GM21825 (cell line): ENCODE measurements around the gene C8B.

ENCODE experiments used
- ATAC-seq: cut with Tn5 transposase; IDR thresholded peaks from one replicate; pipeline ENCODE4 v1.9.1; 2021; ENCODE audit warnings: mild to moderate bottlenecking, moderate library complexity; ENCODE audit not compliant: unreplicated experiment

The C8B gene

DNA sequence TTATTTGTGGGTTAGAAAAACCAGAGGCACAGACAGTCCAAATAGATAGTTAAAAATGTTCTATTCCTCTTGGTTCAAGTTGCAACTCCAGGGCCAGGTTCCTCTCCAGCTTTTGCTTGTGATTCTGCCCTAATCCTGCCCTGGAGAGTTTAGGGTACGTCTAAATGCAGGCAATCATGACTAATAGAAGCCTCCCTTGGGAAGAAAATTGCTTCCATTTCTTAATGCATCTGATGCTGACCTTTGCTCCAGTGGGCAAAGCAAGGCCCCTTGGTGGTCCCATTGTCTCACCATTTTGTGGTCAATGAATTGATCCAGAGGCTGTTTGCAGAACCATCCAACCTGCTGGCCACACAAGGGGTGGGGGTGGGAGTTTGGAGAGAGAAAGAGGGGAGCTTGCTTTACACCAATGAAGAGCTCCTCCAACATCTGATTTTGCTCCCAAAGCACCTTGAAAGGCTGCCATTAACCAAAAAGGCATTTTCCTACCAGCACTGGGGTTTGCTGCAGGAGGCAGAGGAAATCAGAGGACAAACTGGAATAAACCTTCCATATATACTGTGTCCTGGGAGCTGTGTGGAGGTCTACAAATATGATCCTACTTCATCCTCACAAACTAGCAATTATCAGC, 31.3 kb downstream of the C8B start:
- no peak for ATAC-seq

DNA sequence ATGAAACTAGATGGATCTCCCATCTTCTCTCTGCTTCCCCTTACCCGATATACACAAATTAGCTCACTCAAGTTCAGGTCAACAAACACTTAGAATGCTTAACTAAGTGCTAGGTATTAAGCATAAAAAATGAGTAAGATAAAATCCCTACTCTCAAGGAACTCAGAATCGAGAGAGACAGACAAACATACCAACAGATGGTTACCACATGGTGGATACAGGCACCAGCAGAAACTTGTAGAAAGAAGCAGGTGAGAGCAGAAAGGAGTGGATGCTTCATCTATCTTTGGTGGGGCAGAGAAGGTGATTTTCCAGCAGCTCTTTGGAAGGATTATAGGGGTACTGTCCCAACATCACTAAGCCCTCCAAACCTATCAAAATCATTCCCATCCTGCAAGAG, 32.2 kb downstream of the C8B start:
- ATAC-seq = no peak

DNA sequence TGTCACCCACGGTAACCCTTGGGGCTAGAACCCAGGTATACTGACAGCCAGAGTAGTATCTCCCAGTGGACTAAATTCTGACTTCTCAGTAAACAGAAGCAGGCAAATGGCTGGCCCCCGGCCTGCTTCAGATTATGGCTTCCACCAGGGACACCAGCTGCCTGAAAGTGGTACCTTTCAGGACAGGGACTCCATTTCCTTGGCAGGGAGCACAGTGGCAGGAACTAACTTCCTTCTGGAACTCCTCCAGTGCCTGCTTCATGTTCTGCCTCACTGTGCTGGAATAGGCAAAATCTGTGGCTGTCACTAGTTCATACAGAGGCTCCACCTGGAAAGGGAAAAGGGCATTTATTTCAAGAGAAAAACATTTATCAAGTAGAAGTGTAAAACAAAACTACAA, 32.7 kb downstream of the C8B start:
- ATAC-seq = no peak

DNA sequence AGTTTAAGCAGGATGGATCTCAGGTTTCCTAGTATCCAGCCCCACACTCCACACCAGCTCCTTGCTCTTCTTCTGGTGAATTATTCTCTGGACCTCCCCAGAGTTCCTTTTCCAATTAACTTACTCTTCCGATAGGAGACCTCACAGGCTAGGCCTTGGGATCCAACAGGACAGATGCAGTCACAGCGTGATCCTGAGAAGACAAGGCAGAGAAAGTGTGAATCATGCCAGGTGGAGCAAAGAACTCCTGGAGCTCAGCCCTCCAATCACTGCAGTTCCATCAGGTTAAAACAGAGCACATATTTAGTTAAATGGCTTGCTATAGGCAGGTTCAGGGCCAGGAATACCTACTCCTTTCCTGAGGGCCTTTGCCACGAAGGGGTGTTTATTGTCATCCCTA, 34.1 kb downstream of the C8B start:
- no peak for ATAC-seq

DNA sequence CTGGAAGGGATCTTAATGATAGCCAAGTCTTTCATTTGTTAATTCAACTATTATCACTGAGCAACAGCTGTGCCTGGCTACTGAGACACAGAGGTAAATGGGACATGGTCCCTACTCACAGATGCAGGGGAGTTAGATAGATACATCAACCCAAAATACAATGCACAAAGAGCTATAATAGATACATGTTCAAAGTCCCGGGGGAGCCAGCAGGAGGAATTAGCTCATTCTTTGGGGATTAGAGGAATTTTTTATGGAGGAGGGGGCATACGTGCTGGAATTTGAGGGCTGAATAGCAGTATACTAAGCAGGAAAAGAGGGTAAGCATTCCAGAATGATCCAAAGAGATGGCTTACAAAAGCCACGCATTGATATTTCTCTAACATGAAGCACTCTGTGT, 34.6 kb downstream of the C8B start:
- ATAC-seq = no peak

DNA sequence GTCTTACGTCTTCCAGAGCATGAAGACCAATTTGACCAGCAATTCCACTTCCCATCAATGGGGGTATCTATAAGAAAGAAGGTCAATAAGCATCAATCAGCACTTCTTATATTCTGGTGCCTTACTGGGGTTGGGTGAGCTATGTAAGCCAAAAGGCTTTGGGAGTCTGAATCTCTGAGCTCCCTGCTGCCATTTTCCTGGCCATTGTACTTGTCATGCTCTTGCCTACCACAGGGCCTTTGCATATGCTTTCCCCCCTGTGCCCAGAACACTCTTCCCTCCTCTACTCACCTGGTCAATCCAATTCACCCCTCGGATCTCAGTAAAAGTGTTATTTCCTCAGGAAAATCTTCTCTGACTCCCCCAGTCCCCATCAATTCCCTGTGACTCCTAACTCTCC, 36.3 kb downstream of the C8B start:
- ATAC-seq = no peak

DNA sequence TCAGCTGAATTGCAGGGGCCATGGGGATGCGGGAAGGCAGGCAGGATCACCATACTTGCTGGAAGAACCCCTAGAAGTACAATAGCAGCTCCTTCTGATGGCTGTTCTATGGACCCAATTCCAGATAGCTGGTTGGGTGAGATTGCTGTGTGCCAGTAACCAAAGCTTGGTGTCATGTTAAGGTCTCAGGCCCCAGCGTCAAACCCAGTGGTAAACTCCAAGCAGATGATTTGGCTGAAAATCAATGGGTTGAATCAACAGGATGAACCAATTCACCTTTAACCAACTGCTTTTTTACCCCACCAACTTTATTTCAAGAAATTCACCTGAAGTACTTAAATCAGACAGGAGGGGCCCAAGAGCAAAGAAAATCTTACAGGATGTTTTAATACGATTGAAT, 37.8 kb downstream of the C8B start:
- ATAC-seq = no peak

DNA sequence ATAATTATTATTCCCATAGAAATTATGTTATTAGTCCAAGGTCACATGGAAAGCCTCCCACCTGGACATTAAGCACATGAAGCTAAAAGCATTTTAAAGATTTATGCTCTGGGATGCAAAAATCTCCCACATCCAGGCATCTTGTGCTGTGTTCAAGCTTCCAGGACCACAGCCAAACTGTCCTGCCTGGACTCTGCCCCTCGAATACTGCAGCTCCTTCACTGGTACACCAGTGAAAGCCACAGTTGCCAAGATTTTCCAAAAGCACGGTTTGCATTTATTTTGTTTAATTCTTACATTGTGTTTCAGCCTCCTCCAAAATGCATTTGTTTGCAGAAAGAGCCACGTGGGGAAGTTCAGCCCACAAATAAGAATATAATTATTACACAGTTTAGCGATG, 38.6 kb downstream of the C8B start:
- ATAC-seq = no peak

DNA sequence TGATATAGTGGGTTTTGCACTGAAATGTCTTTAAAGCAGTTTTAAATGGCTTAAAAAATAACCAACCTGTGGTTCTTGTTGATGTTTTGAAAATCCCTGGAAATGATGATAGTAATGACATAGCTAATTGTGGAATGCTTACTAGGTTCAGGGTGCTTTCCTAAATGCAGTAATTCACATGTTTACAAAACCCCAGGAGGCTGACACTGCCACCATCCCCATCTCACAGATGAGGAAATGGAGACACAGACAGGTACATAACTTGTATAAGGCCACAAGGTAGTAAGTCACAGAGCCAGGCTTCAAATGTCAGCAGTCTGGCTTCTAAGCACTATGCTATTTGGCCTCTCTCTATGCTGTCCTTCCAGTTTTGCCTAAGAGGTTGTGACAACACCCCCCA, 40.6 kb downstream of the C8B start:
- ATAC-seq = no peak

DNA sequence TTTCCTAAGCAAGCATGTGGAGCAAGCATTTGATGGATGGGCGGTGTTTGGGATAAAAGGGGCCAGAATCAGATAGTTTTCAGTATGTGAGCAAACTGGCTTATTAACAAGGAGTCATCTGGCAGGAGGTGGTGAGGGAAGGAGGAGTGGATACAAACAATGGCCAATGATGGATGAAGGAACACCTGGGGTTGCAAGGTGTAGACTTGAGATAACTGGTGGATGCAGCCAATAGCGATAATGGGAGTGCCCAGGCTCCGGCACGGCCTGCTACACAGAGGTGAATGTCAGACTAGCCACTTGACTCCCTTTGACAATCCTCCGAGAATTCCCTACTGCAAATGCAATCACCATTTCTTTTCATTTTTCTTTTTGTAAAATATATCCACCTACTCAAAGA, 41.7 kb downstream of the C8B start:
- no peak for ATAC-seq

DNA sequence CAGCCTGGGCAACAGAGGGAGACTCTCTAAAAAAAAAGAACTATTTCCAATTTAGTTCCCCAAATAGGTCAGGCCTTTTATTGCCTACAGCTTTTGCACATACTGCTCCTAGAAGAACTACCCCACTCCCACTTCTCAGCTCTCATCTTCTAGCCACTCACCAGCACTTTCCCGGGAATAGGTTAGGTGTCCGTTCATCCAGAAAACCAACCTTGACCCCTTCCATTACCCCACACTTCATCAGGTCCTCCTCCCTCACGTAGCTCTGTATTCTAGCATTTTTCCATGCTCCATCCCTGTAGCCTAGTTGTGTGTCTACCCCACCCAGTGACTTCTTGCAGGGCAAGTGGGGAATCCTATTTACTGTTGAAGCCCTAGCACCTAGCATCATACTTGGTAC, 42.6 kb downstream of the C8B start:
- no peak for ATAC-seq

DNA sequence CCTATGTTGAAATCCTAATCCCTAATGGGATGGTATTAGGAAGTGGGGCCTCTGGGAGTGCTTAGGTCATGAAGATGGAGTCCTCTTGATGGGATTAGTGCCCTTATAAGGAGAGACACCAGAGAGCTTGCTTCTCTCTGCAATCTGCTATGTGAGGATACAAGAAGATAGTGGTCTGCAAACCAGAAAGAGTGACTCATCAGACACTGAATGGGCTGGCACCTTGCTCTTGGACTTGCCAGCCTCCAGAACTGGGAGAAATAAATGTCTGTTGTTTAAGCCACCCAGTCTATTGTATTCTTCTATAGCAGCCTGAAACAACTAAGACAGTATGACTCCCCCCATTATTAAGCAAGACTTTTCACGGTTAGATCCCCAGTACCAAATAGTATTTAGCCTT, 43.3 kb downstream of the C8B start:
- ATAC-seq = no peak

DNA sequence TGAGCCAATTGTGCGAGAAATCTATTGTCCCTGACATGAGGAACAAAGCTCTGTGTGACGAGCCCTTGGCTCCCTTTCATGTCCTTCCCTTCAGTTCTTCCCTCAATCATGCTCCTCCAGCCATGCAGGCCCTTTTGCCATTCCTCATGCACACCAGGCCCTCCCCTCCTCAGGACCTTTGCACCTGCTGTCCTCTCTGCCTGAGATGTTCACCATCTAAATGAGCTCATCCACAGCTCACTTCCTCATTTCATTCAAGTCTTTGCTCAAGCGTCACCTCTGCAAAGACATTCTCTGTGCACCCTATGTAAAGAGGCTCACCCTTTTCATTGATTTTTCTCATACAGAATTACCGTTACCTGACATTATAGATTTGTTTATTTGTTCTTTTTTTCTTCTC, 43.7 kb downstream of the C8B start:
- ATAC-seq = no peak

DNA sequence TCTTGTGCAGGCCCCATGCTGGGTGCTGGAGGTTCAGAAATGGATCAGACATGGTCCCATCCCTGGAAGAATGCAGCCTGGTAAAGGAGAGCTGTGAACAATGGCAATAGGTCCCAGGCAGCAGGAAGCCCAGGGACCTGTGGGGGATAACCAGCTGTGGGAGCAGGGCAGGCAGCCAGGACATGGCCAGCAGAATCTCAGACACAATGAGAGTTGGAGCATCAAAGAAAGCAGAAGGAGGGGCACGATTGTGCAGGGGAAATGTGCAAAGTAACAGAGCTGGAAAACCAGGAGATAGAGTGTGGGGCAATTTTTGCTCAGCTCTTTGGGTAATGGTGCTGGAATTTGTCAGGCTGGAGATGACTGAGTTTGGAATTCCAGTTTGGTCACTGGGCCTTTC, 44.3 kb downstream of the C8B start:
- ATAC-seq = no peak

DNA sequence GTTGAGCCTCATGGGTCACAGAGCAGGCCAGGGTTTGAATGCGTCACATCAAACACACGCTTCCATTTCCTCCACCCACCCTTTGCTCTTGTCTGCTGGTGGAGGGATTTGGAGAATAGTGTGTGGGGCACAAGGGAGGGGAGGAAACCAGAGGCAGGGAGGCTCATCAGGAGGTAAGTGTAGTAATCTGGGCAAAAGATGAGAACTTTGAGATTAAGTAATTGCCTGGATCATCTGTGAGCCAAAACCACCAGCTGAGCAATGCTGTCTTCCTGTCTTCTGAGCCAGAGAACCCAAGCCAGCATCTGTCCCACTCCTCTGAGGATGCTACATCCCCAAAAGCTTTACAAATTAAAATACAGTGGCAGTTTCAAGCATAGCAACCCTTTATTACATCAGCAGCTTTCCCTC, 45.2 kb downstream of the C8B start:
- ATAC-seq = no peak

DNA sequence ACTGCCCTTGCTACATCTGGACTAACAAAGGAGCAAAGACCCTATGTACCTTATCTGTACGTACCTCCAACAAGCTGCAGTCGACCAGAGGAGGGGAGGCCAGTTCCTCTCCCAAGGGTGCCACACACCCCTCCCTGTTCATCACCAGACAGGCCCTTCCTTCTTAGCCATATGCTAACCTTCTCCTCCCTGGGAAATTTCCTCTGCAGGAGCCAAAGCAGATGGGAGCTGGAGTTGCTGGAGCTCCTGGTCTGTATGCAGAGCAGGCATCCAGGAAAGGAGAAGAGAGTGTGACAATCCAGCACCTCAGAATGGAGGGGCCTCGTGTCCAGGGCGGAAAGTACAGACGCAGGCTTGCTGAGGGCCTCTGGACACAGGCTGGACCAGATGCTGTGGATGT, 48.5 kb downstream of the C8B start:
- no peak for ATAC-seq

DNA sequence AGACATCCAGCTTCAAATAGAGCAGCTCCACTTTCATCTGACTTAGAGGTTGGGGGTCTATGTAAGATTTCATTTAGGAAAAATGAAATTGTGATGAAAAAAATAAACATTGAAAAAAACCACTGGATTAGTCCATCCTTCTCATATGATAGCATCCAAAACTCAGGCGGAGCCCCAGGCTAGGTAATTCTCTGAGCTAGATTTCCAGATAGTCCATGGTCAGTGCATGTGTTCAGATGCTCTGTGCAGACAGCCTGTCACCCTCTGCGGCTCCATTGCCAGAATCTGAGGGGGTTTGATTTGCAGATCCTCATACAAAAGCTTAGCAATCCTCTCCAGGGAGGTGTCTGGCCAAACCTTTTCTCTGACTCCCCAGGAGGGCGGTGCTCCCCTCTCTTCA, 49.2 kb downstream of the C8B start:
- ATAC-seq = no peak

DNA sequence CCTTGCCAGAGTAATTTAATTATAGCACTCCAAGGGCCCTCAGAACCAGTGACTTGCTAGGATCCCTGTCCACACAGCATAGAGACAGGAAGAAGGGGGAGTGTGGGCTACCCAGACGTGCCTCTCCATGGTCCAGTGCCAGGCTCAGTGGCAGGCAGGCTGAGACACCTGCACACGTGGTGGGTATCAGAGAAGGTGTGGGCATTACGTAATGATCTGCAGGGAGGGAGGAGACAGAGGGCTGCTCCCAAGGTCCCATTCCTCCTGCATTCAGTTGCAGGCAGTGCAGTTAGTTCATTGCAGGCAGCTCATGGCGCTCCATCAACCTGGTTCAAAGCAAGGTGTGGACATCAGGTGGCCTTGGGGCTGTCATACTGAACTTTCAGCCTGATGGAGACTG, 49.9 kb downstream of the C8B start:
- ATAC-seq = no peak

DNA sequence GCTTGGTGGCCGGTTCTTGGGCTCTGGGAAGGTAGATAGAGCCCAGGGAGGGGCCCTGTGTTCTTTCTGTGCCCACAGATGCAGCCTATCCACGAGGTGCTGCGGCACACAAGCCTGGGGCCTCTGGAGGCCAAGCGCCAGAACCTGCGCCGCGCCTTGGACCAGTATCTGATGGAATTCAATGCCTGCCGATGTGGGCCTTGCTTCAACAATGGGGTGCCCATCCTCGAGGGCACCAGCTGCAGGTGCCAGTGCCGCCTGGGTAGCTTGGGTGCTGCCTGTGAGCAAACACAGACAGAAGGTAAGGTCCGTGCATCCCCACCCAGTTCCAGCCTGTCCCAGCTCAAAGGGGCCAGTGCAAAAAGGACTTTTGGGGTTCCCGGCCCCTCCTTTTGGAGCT, 53.5 kb downstream of the C8B start:
- no peak for ATAC-seq

DNA sequence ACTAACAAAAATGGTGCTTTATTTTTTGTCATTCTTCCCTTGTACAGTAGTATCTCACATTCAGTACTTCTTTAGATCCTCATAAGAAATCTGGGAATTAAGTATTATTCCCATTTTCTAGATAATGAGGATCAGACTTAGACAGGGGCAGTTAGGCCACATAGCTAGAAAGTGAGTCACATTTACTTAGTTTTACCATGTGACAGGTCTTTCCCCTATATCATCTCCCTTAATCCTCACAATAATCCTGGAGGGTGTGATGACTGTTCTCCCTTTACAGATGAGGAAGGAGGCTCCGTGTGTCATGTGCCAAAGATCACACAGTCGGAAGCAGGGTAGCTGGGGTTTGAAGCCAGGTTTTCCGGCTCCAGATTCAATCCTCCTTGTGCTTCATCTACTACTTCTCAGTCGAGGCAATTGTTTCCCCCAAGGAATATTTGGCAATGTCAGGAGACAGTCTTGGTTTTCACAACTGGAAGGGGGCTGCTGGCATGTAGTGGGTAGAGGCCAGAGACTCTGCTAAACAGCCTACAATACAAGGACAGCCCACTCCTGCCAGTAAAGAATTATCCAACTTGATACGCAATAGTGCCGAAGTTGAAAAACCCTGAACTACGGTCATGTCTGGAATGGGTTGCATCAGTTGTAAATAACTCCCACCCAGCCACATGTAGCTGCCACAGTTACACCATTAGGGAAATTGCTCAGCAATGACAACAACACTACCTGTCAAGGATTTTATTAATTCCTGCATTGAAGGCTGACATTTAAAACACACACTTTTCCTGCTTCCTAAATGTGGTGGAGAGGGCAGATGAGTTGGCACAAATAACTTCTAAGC, 54.5 kb downstream of the C8B start:
- no peak for ATAC-seq

DNA sequence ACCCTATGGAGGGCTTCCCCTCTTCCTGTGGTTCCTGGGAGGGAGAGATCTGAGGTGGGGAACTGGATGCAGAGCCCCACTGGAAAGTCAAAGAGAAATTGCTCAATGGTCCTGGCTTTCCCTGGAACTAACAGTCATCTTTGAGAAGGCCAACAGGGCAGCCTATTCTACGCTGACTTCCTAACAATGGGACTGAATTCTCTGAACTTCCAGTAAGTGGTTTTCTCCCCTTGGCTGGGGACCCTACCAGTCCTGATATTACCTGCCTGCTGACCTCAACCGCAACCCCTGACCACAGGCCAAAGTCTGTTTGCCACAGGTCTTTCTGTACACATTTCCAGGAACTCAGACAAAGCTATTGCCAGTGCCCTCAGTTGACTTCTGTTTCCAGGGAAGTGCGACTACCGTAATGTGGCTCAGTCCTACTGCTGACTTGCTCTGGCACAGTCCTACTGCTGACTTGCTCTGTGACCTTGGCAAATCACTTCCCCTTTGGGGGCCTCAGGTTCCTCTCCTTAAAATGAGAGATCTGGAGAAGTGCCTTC, 55.3 kb downstream of the C8B start:
- ATAC-seq = no peak

DNA sequence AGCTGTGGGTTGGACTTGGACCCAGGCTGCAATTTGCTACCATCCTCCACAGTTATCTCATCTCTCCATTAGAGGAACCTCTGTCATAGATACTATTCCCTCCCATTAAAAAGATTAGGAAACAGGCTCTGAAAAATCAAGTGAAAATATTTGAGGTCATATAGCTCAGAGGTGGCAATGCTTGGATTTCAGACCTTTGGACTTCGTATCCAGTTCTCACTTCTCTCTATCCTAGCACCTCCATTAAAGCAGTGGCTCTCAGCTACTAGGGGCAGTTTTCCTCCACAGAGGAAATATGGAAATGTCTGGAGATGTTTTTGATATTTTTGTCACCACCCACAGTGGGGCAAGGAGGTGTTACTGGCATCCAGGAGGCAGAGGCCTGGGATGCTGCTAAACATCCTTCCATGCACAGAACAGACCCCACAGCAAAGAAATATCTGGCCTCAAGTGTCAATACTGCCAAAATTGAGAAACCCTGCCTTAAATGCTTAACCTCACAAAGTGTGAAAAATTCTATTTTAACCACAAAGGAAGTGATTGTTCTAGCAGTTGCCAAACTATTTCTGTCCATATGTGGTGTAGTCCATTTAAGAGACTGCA, 57.1 kb downstream of the C8B start:
- no peak for ATAC-seq
